Calu3 (cell line): Measurements from ENCODE around the gene EIF2D. TPM values are rescaled to one million over a fixed set of nuclear protein-coding genes. Genes with fewer than 3 reads are reported as not detected.
"Not testable (repeated sequence)": the region's sequence is repeated elsewhere in the genome, so short reads cannot be mapped to it uniquely, and the experiment has no call there.

Experiments used
- BruUV-seq: library from RNA; stranded (reverse); fragments of 400-500 nt; replicated peaks from 2 replicates; lab custom pipeline; 2021; lab: Mats Ljungman, UMichigan
- CTCF ChIA-PET: fragments of 300-600 bp; sonication (Branson Sonifier 250); formaldehyde crosslinking; loops from one replicate; lab custom pipeline; 2022; ENCODE audit warnings: antibody characterized with exemption; lab: Charles Lee
- DNase-seq: peaks from one replicate; pipeline ENCODE4 v3.0.0; 2022
- H3K27ac Mint-ChIP-seq: one replicate; pipeline ENCODE4 v1.8.0; 2022; ENCODE audit warnings: mixed read lengths; ENCODE audit not compliant: unreplicated experiment
- H3K27me3 Mint-ChIP-seq: one replicate; pipeline ENCODE4 v1.8.0; 2022; ENCODE audit warnings: mixed read lengths; ENCODE audit not compliant: unreplicated experiment
- H3K36me3 Mint-ChIP-seq: one replicate; pipeline ENCODE4 v1.8.0; 2022; ENCODE audit warnings: mild to moderate bottlenecking, moderate library complexity, mixed read lengths; ENCODE audit not compliant: insufficient read depth, unreplicated experiment
- H3K4me1 Mint-ChIP-seq: one replicate; pipeline ENCODE4 v1.8.0; 2022; ENCODE audit warnings: mild to moderate bottlenecking, low read depth, mixed read lengths; ENCODE audit not compliant: unreplicated experiment
- H3K4me3 Mint-ChIP-seq: one replicate; pipeline ENCODE4 v1.8.0; 2022; ENCODE audit warnings: mild to moderate bottlenecking, low read depth, moderate library complexity, mixed read lengths; ENCODE audit not compliant: unreplicated experiment
- H3K9me3 Mint-ChIP-seq: one replicate; pipeline ENCODE4 v1.8.0; 2022; ENCODE audit warnings: low read depth, mixed read lengths; ENCODE audit not compliant: unreplicated experiment
- CTCF ChIP-seq: fragments of 200-600 bp; IDR thresholded peaks from one replicate; pipeline ENCODE4 v1.8.0; 2022; ENCODE audit warnings: antibody characterized with exemption; ENCODE audit not compliant: unreplicated experiment
- intact Hi-C: fragments of 100-400 bp; cut with micrococcal nuclease; formaldehyde crosslinking; loops from one replicate; pipeline ENCODE4 v1.10.0; 2022; ENCODE audit not compliant: unreplicated experiment
- total RNA-seq: library from RNA; stranded (reverse); gene quantifications from 2 replicates; pipeline ENCODE4 v1.2.3, GENCODE V29; 2022

Gene EIF2D
- total RNA-seq, 1 experiment from 2014 or later = 45.1 TPM

DNA sequence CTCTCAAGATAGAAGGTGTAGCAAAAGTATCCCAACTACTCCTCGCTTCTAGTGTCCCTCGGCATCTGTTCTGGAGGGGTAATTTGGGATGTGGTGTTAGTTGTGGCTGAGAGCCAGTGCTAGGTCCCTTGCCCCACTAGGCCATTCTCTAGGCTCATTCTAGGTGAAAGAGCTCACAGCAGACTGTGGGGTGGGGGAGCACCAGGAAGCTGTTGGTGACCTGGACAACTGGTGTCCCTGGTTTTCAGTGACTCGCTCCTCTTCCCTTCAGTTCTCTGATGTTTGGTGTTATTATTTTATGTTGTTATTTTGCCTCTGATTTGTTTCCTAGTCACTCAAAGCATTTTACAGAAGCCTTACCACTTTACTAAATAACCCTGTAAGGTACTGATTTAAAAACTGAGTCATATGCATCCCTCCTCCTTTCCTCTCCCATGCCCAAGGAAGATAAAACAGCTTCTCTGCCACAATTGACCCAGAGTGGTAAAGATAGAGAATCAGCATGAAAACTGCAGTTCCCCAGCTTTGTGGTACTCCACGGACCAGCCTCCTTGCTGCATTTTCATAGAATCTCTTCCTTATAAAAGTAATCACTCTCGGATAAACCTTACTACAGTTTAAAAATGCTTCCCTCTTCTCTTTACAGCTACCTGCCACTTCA lies 37.1 kb upstream of the EIF2D start:
- no peak for TF ChIP-seq CTCF
- CTCF ChIA-PET = interaction anchor here (2.0 kb wide), 1 partner anchor 14 kb away, joined by 6 read pairs; no protein-coding TSS in a partner anchor
- H3K4me3 Mint-ChIP-seq = no peak overlapping the region
- H3K9me3 Mint-ChIP-seq = no peaks in the 10 kb centered on the region
- intact Hi-C loops = no loop called here
- DNase-seq = no peak
- H3K27ac Mint-ChIP-seq = no peak overlapping the region
- BruUV-seq = no TSS peak
- H3K27me3 Mint-ChIP-seq = no peaks in the 10 kb centered on the region
- H3K4me1 Mint-ChIP-seq = peaks cover 15% of the 10 kb centered on the region
- H3K36me3 Mint-ChIP-seq = no peaks in the 10 kb centered on the region

DNA sequence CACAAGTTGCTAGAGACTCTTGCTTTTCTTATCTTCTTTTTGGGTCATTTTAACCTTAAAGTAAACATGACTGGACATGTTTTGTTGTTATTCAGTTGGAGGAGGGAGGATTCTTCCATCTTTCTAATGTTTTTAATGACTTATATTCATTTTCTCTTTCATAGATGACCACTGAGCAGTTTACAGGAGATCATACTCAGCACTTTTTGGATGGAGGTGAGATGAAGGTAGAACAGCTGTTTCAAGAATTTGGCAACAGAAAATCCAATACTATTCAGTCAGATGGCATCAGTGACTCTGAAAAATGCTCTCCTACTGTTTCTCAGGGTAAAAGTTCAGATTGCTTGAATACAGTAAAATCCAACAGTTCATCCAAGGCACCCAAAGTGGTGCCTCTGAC lies 35.0 kb upstream of the EIF2D start:
- BruUV-seq = no TSS peak
- H3K4me1 Mint-ChIP-seq = peaks cover 4% of the 10 kb centered on the region
- H3K4me3 Mint-ChIP-seq = no peak overlapping the region
- no peak for DNase-seq
- intact Hi-C loops = no loop called here
- no peak overlapping the region for H3K27ac Mint-ChIP-seq
- no peaks in the 10 kb centered on the region for H3K9me3 Mint-ChIP-seq
- no peaks in the 10 kb centered on the region for H3K36me3 Mint-ChIP-seq
- no peak for TF ChIP-seq CTCF
- H3K27me3 Mint-ChIP-seq = no peaks in the 10 kb centered on the region
- CTCF ChIA-PET = no interaction called here

DNA sequence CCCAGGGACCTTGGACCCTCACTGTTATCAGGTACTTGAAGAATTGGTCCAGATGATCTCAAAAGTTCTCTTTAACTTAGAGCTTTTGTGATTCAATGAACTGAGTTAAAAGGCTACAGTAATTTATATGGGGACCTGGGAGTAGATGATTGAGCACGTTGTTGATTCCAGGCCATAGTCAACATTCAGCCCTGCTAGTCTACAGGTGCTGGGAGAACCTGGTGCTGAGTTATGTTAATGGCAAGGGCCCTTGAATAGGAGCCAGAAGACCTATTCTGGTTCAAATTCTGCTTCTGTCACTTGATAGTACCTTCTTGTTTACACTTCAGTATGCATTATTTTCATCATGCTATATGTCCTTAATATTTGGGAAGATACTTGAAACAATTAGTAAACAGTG lies 34.2 kb upstream of the EIF2D start:
- intact Hi-C loops = no loop called here
- Mint-ChIP-seq H3K9me3 (no peaks in the 10 kb centered on the region), H3K36me3 (no peaks in the 10 kb centered on the region), H3K4me3 (no peak overlapping the region), H3K27me3 (no peaks in the 10 kb centered on the region), H3K4me1 (no peaks in the 10 kb centered on the region), H3K27ac (no peak overlapping the region)
- TF ChIP-seq CTCF = no peak
- no TSS peak for BruUV-seq
- no peak for DNase-seq
- CTCF ChIA-PET = no interaction called here

DNA sequence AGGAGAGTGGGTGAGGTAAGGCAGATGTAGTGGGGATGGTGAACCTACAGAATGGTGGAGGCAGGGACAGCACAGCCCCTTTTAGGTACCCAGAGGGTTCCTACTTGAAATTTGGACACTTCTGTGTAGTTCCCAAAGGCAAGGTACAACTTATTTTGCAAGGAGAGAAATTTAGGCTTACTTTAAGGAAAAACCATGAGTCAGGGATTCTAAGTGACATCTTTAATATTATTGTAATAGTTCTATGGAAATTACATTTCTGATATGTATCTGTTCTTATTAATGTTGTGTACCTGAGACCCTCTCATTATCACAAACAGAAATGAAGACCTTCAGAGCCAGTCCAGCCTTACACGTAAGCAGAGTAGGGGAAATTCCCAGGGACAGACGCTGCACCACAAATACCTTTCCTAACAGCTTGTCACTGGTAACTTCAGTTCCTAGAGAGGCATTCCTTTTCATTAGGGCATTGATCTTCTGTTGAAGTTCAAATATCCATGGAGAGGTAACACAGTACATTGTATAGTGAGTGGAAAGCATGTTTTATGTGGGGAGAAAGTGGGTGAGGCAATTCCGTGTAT lies 30.9 kb upstream of the EIF2D start:
- H3K4me1 Mint-ChIP-seq = no peaks in the 10 kb centered on the region
- CTCF ChIA-PET = no interaction called here
- no TSS peak for BruUV-seq
- H3K36me3 Mint-ChIP-seq = no peaks in the 10 kb centered on the region
- intact Hi-C loops = no loop called here
- no peaks in the 10 kb centered on the region for H3K27me3 Mint-ChIP-seq
- DNase-seq = no peak
- TF ChIP-seq CTCF = no peak
- no peak overlapping the region for H3K4me3 Mint-ChIP-seq
- no peak overlapping the region for H3K27ac Mint-ChIP-seq
- no peaks in the 10 kb centered on the region for H3K9me3 Mint-ChIP-seq

DNA sequence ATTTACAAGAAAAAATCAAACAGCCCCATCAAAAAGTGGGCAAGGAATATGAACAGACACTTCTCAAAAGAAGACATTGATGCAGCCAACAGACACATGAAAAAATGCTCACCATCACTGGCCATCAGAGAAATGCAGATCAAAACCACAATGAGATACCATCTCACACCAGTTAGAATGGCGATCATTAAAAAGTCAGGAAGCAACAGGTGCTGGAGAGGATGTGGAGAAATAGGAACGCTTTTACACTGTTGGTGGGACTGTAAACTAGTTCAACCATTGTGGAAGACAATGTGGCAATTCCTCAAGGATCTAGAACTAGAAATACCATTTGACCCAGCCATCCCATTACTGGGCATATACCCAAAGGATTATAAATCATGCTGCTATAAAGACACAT lies 29.8 kb upstream of the EIF2D start:
- H3K4me1 Mint-ChIP-seq, BruUV-seq, H3K27me3 Mint-ChIP-seq, intact Hi-C loops, H3K9me3 Mint-ChIP-seq, CTCF ChIA-PET, H3K27ac Mint-ChIP-seq, H3K4me3 Mint-ChIP-seq, H3K36me3 Mint-ChIP-seq, DNase-seq: not testable (repeated sequence)
